Peyer's patch (tissue), 4 donors: ENCODE measurements around the gene B9D2.

Experiments used
- CTCF ChIP-seq, 6 experiments: fragments of 450-650 bp in 4 of 6; fragments of 200-600 bp in 2 of 6; sonication (generic) in 1 of 6; IDR thresholded peaks; one replicate each; pipeline ENCODE4 v1.5.1; 2017 to 2019; ENCODE audit warnings: antibody characterized with exemption in 6 of 6, mild to moderate bottlenecking in 3 of 6, moderate library complexity in 1 of 6
- POLR2A ChIP-seq, 2 donors: fragments of 450-650 bp; IDR thresholded peaks; one replicate each; pipeline ENCODE4 v1.5.1; 2017; ENCODE audit warnings: antibody characterized with exemption in 2 of 2, mild to moderate bottlenecking in 2 of 2, moderate library complexity in 2 of 2

DNA sequence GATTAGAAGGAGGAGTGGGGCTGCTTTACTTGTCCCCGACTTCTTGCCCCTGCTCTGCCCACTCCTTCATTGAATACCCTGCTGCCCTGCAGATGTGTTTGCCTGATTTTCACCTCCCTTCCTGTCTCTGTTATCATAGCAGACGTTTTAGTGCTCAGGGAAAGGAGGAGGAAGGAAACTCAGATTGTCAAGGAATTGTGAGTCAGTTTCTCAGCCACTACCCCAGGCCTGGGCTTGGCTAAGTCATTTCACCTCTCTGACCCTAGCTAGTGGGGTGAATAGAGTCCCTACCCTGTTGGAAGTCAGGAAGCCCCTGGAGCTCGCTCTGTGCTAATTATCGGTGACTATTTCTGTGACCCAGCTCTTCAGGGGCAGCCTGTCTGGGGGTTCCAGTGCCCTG, 37.5 kb upstream of the B9D2 start:
- TF ChIP-seq CTCF (IDR thresholded peaks at IDR 0.05) (no peak), POLR2A (IDR thresholded peaks at IDR 0.05) (no peak)
